GM18909 (cell line): Measurements from ENCODE around the gene ZPLD1.

Experiments used
- ATAC-seq: cut with Tn5 transposase; IDR thresholded peaks from one replicate; pipeline ENCODE4 v1.9.1; 2021; ENCODE audit warnings: mild to moderate bottlenecking; ENCODE audit not compliant: unreplicated experiment, poor library complexity

The ZPLD1 gene

DNA sequence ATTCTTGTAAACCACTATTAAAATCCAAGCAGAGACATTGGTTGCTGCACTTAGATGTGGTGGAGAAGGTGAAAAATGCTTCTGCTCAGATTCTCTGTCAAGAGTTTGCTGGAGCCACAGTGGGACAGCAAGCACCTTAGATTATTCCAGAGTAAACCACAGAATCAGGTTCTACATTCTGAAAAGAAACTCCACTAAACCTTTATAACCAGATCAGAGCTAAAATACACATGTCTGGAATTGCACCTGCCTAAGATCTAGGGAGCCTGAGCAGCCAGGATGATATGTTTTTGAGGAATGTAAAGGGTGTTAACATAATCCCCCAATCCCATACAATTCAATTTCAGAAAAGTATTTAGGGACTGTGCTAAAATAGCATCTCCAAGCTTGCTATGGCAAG is at the start of gene ZPLD1:
Gene ZPLD1 (plus strand): TSS at position 301 of the 400 bp plus-strand sequence. CDS start 3,473 bp downstream, outside the sequence.
- no peak for ATAC-seq

DNA sequence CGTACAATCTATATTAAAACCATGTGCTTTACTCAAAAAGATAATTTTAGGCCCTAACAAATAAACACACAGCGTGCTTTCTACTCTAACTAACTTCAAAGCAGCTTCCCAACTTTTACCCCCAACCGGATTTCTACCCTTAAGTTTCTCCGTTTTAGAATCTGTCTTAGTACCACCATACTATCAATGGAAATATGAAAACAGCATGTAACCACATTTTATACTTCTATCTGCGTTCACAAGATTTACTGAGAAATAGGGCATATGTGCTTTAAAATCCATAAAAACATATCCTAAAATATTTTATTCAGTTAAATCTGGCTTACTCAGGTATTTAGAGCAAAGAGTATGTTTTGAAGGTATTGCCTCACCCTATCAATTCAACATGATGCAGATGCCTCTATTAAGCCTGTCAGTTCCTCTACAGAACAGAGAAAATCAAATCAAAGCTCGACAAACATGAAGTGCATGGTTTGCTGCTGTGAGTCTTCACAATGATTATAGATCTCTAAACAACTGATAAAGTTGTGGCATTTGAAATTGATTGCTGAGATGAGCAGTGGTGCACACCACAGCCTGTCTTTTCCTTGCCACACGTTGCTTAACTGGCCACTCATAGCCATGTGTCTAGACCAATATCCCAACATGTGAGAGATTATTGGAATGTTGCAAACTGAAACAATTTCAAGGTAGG is 44.5 kb upstream of the ZPLD1 start:
- no peak for ATAC-seq

DNA sequence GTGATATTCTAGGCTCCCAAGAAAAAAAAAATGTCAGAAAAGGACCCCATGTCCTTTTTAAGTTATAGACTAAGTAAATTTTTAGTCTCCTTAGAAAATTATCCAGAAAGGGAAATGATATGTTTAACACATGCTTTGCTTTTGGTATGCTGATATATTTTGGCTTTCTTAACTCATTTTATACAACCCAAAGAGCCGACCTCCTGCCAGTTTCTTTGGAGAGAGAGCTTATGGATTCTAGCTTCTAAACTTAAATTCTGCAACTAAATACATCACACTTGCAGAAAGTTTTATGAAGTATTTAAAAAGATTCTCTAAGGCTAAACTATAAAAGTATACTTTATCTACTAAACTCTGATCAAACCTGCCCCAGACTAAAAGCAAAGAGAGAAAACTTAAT is 43.9 kb upstream of the ZPLD1 start:
- no peak for ATAC-seq

GRCh38 chr3:102391491-102391890 is 43.3 kb upstream of the ZPLD1 start:
- ATAC-seq: no peak

- no peak for ATAC-seq
These were observed 40.3 kb upstream of the ZPLD1 start for GRCh38 chr3:102394517-102394916.

GRCh38 chr3:102398176-102398575 is 36.6 kb upstream of the ZPLD1 start:
- ATAC-seq: no peak

- ATAC-seq: no peak
These were observed 36.1 kb upstream of the ZPLD1 start for GRCh38 chr3:102398666-102399065.

DNA sequence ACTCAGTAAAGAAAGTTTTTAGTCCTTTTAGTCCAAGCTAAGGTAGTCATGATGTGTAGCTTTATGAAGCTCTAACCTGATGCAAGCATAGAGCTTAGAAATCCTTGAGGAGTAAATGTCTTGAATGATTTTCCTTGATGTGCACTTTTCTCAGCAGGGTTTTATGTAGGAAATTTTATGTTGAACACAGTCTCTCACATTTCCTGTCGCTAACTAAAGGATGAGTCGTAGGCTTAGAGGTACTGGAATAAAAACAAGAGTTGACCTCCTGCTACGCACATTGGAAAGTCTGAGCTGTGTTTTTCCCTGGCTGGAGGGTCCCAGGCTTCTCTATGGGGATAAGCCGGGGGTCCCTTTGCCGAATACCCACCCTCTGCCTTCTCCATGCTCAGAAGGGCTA is 34.7 kb upstream of the ZPLD1 start:
- ATAC-seq: no peak

GRCh38 chr3:102400766-102401165 is 34.0 kb upstream of the ZPLD1 start:
- ATAC-seq: no peak

DNA sequence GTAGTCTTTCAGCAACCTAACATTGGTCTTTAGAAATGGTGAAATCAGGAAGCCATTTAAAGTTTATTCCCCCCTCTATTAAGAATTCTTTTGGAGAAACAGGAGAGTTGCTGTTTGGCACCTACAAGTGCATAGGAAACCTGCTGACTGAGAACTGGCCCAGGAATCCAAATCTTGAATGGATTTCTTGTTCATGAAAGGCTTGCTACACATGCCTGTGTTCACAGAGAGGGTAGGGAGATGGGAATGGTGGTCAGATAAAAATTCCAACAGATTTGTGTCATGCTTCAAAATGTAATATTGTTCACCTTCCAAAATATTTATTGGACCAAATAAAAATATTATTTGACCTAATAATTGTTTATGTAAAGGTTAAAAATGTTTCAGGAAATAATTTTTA is 24.2 kb upstream of the ZPLD1 start:
- no peak for ATAC-seq

- peak; percentile 68 for ATAC-seq
These were observed 19.3 kb upstream of the ZPLD1 start for GRCh38 chr3:102415553-102415952.

DNA sequence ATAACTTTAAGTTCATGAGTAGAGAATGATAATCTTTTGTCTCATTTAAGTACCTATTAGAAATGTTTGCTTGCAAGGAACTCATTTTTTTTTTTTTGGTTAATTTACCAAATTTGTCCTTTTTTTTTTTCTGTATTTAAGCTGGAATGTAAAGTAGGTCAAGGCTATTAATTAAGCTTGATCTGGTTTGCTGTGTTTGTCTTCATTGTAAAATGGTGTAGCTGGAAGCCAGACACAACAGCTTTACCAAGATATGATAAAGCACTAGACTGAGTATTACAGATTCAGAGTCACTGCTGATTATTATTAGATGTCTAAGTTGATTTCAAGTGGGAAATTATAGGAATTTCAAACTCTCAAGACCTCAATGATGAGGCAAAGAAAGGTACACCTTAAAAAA is 15.0 kb upstream of the ZPLD1 start:
- no peak for ATAC-seq

DNA sequence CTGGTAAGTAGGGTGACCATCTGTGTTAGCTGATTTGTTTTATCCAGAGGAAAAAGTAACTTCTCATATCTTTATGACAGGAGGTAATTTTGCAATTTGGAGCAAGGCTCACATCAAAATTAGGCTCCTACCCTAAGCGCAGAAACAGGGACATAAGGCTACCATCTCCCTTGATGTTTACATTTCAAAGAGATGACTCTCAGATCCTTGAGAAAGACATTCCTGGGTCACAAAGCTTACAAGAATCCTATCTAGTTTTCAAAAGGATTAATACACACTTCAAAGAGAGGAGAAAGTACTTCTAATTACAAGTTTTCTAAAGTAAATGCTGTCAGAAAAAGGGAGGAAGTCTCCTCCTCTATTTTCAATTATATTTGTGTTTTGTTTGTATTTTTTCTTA is 7.0 kb downstream of the ZPLD1 start:
- no peak for ATAC-seq

GRCh38 chr3:102443021-102443420 is 8.2 kb downstream of the ZPLD1 start:
- ATAC-seq: no peak

DNA sequence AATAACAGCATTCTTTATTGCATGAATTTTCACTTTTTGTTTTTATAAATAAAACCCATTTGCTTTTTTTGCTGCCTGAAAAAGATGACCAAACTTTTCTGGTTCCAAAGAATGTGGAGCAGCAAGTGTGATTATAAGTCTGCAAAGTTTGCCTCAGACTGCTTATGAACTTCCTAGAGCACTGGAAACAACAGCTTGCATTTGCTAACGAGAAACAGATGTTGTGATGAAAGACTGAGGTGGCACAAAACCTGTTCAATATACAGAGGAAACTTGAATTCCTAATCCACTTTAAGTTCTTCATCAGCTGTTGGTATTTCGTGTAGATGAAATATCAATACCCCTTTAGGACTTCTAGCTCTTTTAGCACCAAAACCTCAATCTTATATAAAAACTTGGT is 9.3 kb downstream of the ZPLD1 start:
- ATAC-seq: no peak

GRCh38 chr3:102447272-102447671 is 12.5 kb downstream of the ZPLD1 start:
- no peak for ATAC-seq

GRCh38 chr3:102449341-102449740 is 14.5 kb downstream of the ZPLD1 start:
- no peak for ATAC-seq

DNA sequence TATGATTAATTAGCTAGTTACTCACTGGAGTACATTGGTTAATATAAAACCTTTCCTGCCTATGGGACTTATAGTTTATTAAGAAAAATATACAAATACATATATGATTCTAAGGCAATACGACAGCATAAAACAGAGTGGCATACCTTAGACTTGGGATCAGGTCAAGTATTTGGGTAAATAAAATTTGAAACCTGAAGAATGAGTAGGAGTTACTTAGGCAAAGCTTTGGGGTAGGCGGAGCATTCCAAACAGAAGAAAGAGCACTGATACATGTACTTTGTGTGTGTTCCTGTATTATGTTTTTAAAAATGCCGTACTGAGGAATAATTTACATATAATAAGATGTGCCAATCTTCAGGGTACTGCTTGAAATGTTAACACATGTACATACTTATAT is 15.1 kb downstream of the ZPLD1 start:
- ATAC-seq: no peak

- no peak for ATAC-seq
These were observed 16.2 kb downstream of the ZPLD1 start for GRCh38 chr3:102450976-102451375.

DNA sequence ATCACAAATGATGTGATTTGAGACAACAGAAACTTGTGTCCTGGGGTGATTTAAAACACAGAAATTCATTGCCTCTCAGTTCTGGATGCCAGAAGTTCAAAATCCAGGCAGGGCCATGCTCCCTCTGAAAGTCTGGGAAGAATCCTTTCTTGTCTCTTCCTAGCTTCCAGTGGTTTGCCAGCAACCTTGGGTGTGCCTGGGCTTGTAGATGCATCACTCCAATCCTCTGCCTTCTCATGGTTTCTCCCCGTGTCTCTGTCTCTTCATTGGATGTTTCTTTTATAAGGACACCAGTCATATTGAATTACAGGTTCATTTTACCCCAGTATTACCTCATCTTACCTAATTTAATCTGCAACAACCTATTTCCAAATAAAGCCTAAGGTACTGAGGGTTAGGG is 16.7 kb downstream of the ZPLD1 start:
- no peak for ATAC-seq

- no peak for ATAC-seq
These were observed 19.4 kb downstream of the ZPLD1 start for GRCh38 chr3:102454181-102454580.

- no peak for ATAC-seq
These were observed 22.8 kb downstream of the ZPLD1 start for GRCh38 chr3:102457644-102458043.

DNA sequence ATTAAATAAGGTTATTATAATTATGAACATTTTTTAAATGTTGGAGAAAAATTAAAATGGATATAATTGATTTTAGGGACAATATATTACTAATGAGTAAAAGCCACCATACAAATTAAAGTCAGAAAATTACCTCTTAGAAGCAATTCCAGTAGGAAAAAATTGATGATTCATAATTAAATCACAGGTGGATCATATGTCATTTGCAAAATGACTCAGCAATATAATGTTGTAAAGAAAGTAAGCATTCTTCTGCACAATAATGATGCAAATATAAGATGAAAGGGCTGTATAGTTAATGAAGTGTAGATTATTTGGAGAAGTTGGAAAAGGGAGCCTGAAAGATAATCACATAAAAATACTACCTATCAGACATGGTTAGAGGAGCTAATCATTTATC is 25.8 kb downstream of the ZPLD1 start:
- no peak for ATAC-seq
